ENCODE data around the gene C12orf76.

DNA sequence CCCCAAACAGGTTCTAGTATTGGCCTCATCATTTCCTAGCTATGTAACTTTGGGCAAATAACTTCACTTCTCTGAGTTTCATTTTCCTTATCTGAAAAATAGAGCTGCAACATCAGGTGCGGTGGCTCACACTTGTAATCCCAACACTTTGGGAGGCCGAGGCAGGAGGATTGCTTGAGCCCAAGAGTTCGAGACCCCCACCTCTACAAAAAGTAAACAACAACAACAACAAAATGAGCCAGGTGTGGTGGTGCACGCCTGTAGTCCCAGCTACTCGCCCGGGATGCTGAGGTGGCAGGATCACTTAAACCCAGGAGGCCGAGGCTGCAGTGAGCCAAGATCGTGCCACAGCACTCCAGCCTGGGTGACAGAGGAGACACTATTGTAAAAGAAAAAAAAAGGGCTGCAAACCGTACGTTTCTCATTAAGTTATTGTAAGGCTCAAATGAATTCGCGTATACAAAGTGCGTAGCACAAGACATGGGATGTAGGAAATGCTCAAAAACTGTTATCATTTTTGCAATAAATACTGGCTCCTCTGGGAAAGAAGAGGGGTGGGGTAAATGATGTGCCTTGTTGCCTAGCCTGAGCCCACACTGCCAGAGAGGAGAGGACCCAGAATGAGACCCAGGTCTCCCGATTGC lies 903 bp downstream of the C12orf76 start:
- no peak for TF ChIP-seq POLR2A (IDR thresholded peaks at IDR 0.05)
- no peak for TF ChIP-seq CTCF (IDR thresholded peaks at IDR 0.05)

Data from suprapubic skin (tissue), 3 donors.